Astrocyte of the spinal cord (primary cell): ENCODE data around the gene DPM2.

Experiments used
- DNase-seq: peaks from one replicate; pipeline ENCODE4 v3.0.0; 2011; ENCODE audit warnings: low read depth, low spot score
- H3K4me3 ChIP-seq: 2 replicates; pipeline ENCODE4 v1.5.1; 2011; ENCODE audit warnings: low read depth, mild to moderate bottlenecking, low read length, moderate library complexity
- in situ Hi-C: cut with HindIII; loops from 2 replicates; pipeline ENCODE4 v1.10.0; 2017; ENCODE audit warnings: low sequenced_read_pairs
- TF ChIP-seq, protein P1 (sequence below): IDR thresholded peaks from 2 replicates; pipeline ENCODE4 v1.5.1; 2012; ENCODE audit warnings: low read depth, mild to moderate bottlenecking, low read length, inconsistent platforms

DPM2 gene

DNA sequence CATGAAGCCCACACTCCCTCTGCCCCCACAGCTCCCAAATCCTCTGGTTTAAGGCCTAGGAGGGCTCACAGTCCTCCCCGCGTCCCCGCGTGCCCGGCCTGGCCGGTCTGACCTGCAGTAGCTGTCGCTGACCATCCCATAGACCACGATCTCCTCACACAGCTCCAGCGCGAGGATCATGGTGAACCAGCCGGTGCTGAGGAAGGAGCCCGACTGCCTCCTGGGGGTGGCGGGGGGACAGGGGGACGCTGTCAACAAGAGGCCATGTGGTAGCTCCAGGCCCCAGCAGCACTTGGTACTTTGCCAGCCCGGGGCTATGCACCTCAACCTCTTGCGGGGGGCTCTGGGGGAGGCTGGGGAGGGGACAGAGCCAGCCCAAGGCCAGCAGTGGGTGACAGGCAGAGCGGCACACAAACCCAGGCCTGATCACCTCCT is 27.8 kb downstream of the DPM2 start:
- TF ChIP-seq, protein P1, sequence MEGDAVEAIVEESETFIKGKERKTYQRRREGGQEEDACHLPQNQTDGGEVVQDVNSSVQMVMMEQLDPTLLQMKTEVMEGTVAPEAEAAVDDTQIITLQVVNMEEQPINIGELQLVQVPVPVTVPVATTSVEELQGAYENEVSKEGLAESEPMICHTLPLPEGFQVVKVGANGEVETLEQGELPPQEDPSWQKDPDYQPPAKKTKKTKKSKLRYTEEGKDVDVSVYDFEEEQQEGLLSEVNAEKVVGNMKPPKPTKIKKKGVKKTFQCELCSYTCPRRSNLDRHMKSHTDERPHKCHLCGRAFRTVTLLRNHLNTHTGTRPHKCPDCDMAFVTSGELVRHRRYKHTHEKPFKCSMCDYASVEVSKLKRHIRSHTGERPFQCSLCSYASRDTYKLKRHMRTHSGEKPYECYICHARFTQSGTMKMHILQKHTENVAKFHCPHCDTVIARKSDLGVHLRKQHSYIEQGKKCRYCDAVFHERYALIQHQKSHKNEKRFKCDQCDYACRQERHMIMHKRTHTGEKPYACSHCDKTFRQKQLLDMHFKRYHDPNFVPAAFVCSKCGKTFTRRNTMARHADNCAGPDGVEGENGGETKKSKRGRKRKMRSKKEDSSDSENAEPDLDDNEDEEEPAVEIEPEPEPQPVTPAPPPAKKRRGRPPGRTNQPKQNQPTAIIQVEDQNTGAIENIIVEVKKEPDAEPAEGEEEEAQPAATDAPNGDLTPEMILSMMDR, result no peak
- H3K4me3 ChIP-seq, result no peak overlapping the region
- no peak for DNase-seq
- in situ Hi-C loops, result no loop called here

DNA sequence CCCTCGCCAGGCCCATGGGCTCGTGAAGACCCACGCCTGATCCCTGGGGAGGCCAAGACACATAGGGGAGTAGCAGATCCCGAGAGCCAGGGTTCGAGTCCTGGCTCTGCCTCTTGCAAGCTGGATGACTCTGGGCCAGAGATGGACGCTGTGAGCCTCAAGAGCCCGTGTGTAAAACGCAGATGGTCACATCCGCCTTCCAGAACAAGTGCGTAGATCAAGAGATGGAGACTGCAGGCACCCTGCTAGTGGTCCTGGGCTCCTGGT is 29.1 kb downstream of the DPM2 start:
- TF ChIP-seq, protein P1, result no peak
- in situ Hi-C loops, result no loop called here
- H3K4me3 ChIP-seq, result no peak overlapping the region
- DNase-seq, result no peak

DNA sequence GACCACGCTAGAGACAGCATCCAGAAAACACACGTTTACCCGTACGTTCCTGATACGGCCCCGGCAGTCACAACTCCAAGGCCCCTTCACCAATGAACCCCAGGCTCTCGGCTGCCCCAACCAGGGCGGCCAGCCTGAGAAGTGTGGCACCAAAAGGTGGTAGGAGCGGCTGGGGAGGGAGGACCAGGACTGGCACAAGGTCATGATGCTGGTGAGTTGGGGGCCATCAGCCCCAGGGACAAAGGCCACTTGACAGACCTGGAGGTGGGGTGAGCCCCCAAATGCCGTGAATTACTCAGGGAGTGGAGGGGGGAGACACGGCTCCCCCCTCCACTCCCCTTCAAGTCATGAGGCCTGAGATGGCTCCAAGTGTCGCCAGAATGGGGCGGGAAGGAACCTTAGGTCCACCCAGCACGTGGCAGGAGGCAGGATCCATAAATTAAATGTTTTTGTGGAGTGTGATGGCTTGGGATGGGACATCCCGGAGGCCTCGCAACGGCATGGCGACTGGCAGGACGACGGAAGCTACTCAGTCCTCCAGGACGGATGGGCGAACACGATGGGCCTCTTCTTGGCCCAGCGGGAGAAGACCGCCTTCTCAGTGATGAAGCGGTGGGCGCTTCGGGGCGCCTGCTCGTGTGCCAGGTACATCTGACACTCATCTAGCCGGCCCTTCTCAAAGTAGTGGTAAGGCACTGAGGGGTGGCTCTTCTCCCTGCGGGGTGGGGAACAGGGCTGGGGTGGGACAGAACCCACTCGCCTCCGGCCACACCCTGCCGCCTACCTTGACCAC is 29.6 kb downstream of the DPM2 start:
- in situ Hi-C loops, result no loop called here
- TF ChIP-seq, protein P1, result no peak
- DNase-seq, result no peak
- H3K4me3 ChIP-seq, result no peak overlapping the region

DNA sequence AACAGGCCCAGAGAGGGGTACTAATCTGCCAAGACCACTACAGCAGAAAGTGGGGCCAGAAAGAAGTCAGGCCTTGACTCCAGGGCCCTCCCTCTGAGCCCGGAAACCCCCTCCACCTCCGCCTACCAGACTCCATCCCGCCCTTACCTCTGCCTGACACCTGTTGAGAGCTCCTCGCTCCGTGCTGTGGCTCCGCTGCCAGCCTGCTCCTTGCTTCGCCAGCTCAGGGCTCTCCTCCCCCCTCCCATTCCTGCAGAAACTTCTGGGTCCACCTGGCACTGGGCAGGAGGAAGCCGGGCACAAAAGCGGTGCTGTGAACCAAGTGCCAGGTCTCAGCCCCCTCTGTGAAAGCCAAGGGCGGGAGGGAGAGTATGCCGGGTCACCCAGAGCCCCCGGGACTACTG is 31.9 kb downstream of the DPM2 start:
- TF ChIP-seq, protein P1, result no peak
- no peak overlapping the region for H3K4me3 ChIP-seq
- in situ Hi-C loops, result no loop called here
- DNase-seq, result no peak

DNA sequence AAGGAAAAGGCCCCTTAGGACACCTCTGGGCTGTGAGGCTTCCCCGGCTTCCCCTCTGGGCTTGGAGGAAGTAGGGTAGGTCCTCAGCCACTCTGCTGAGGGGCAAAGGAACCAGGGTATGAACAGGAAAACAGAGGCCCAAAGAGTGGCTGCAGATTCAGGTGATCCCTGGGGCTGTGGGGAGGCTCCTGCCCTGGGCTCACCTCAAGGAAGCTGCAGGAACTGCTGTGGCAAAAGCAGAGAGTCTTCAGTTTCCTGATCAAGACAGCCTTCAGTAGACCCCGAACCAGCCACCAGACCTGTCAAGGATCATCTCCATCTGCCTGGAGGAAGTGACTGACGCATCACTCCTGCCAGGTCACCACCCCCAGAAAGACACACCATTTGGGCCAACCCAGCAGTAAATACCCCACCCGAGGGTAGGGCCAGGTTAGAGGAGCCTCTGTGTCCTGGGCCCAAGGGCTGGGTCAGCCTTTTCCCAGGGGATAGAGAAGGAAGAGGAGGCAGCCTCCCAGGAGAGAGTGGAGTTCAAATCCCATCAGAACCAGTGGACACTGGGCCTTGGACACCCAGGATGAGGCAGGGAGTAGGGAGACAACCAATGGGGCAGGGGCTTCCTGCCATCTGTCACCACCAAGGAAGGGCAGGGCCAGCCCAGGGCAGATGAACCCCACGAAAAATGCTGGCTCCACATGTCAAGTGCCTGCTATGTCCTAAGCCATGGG is 32.5 kb downstream of the DPM2 start:
- TF ChIP-seq, protein P1, result no peak
- in situ Hi-C loops, result no loop called here
- H3K4me3 ChIP-seq, result no peak overlapping the region
- no peak for DNase-seq

DNA sequence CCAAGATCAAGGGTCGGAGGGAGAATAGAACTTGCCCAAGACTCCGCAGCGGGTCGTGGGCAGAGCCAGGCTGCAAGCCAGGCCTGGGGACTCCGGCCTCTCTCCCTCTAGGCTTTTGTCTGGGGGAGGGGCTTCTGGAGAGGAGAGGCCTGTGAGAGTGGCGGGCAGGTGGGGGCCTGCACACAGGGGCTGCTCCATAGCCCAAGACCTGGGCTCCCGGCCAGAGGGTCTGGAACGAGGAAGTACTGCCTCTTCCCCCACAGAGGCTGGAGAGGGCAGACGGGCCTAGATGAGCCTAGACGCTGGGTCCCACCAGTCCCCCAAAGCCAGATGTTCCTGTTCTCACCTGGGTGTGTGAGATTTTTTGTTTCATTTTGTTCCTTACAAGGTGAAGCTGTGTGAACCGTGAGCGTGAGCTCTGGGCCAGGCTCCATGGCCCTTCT is 33.1 kb downstream of the DPM2 start:
- no peak overlapping the region for H3K4me3 ChIP-seq
- TF ChIP-seq, protein P1, result no peak
- in situ Hi-C loops, result no loop called here
- DNase-seq, result no peak
